Eye (tissue), 1 donor: ENCODE data around the gene GIMAP6.
"Not testable (repeated sequence)": the region's sequence is repeated elsewhere in the genome, so short reads cannot be mapped to it uniquely, and the experiment has no call there.

Experiments
- DNase-seq: peaks from one replicate; pipeline ENCODE4 v3.0.0-alpha.2; 2015

The GIMAP6 gene

GRCh38 chr7:150579979-150580637 lies 52.1 kb downstream of the GIMAP6 start:
- not testable (repeated sequence) for DNase-seq
